H1 (cell line): ENCODE results near the gene LMX1A. TPM values are rescaled to one million over a fixed set of nuclear protein-coding genes. Genes with fewer than 3 reads are reported as not detected.

Experiments used
- CHD2 ChIP-seq: IDR thresholded peaks from 2 replicates; pipeline ENCODE4 v1.6.1; 2012; ENCODE audit warnings: low read length, improper control_type of control experiment
- EZH2 ChIP-seq: fragments of 200-600 bp; sonication (generic); IDR thresholded peaks from 2 replicates; pipeline ENCODE4 v1.7.1; 2012; ENCODE audit warnings: low read depth, mild to moderate bottlenecking, moderate library complexity, low read length, inconsistent platforms; ENCODE audit not compliant: severe bottlenecking
- HDAC6 ChIP-seq: IDR thresholded peaks from one replicate; pipeline ENCODE4 v1.7.1; 2012; ENCODE audit warnings: low read depth, mild to moderate bottlenecking, inconsistent platforms, low read length, moderate library complexity
- YY1 ChIP-seq: IDR thresholded peaks from 2 replicates; pipeline ENCODE4 v1.6.1; 2011; ENCODE audit warnings: low read depth, mild to moderate bottlenecking, low read length
- polyA plus RNA-seq, 7 experiments: library from polyadenylated mRNA; depleted of rRNA in 3 of 7; stranded (reverse) in 5 of 7; unstranded in 2 of 7; fragments of >200 nt in 5 of 7; fragments of 200-250 nt in 2 of 7; gene quantifications; 1 replicate in 5 of 7; 2 replicates in 1 of 7; 4 replicates in 1 of 7; pipeline versions ENCODE4 v1.2.1 to v1.2.3, GENCODE V29; 2011 to 2013; ENCODE audit warnings: missing spikeins in 2 of 7, mixed read lengths in 2 of 7
- total RNA-seq: library from RNA; stranded (reverse); fragmentation: NEBNext Ultra II Directional; extraction: Animal tissue kit (Norgen Biotek cat#: 25700); gene quantifications from 2 replicates; pipeline ENCODE4 v1.2.1, GENCODE V29; 2021
- TF ChIP-seq, protein P1 (sequence below): IDR thresholded peaks from 2 replicates; pipeline ENCODE4 v1.6.1; 2011; ENCODE audit warnings: low read depth, mild to moderate bottlenecking, low read length; ENCODE audit not compliant: insufficient read depth

The LMX1A gene
- total and polyA plus RNA-seq, 2 of the 8 experiments (the other 6 are each of a cell fraction or from before 2014, with no cell fraction given), result not detected

DNA sequence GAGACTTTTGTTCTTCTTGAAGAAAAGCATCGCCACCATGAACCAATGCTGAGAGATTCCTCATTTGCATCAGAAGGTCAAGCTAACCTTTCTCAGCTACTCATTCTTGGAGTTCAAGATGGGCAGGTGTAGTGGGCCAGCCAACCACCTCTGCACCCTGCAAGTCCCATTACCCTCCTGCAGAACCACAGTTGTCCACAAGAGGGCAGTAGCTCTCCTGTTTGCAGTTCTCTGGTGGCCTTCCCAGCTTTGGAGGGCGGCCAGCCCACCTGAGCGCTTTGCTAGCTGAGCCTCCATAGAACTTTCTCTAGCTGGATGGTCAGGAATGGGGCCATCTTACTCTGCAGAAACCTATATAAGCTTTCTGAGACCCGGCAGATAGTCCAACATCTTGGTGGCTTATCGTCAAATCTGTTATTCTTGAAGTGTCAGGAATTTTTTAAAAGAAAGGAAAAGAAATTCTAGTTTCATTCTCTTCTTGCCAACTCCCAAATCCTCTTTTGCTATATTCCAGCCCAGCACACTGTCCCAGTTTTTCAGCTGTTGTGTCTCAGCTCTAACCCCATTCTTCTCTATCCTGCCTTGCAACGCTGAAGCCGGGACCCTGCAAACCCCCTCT lies 11.0 kb upstream of the LMX1A start (continued):
- no peak for TF ChIP-seq HDAC6
- TF ChIP-seq EZH2, result no peak
- TF ChIP-seq CHD2, result no peak
- TF ChIP-seq, protein P1, sequence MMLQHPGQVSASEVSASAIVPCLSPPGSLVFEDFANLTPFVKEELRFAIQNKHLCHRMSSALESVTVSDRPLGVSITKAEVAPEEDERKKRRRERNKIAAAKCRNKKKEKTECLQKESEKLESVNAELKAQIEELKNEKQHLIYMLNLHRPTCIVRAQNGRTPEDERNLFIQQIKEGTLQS, result no peak
- TF ChIP-seq YY1, result peak; percentile 41; the same call in 1 of the 2 replicates
